Activated CD4-positive, alpha-beta T cell treated with anti-CD3 and anti-CD28 coated beads for 4 hours (primary cell): ENCODE measurements around the gene RAB26.

Experiments used
- DNase-seq, 2 donors: peaks; one replicate each; pipeline ENCODE4 v3.0.0-alpha.2; 2020

RAB26 gene

DNA sequence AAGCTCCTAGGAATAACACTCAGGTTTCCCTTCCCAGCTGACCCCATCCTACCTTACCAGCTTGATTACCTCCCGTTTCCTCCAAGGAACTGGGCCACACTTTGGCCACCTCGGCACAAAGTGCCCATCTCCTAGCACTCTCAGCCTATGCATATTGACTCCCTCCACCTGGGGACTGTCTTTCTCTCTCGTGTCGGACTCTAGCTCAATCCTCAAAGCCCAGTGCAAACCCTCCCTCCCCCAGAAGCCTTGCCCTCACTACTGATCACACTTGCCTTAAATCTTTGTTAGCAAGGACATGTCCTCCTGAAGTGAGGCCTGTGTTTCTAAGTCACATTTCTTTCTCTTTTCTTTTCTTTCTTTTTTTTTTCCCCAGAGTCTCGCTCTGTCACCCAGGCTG, 2.6 kb upstream of the RAB26 start:
- no peak for DNase-seq

DNA sequence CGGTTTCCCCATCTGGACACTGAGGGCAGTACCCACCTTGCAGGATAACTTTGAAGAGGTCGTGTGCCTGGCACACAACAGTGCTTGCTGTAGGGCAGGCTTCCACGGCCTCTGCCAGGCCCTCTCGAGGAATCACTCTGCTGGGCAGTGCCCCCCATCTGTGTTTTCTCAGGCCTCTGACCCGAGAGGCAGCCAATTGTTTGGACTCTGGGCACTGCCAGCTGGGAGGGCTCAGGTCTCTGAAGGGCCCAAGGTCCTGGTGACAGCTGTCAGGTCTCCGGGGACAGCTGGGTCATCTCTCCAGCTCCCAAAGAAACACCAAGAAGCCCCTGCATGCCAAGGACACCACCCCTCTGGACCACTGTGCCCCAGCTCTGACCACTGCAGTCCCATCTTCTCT, 1.0 kb upstream of the RAB26 start:
- DNase-seq: no peak

DNA sequence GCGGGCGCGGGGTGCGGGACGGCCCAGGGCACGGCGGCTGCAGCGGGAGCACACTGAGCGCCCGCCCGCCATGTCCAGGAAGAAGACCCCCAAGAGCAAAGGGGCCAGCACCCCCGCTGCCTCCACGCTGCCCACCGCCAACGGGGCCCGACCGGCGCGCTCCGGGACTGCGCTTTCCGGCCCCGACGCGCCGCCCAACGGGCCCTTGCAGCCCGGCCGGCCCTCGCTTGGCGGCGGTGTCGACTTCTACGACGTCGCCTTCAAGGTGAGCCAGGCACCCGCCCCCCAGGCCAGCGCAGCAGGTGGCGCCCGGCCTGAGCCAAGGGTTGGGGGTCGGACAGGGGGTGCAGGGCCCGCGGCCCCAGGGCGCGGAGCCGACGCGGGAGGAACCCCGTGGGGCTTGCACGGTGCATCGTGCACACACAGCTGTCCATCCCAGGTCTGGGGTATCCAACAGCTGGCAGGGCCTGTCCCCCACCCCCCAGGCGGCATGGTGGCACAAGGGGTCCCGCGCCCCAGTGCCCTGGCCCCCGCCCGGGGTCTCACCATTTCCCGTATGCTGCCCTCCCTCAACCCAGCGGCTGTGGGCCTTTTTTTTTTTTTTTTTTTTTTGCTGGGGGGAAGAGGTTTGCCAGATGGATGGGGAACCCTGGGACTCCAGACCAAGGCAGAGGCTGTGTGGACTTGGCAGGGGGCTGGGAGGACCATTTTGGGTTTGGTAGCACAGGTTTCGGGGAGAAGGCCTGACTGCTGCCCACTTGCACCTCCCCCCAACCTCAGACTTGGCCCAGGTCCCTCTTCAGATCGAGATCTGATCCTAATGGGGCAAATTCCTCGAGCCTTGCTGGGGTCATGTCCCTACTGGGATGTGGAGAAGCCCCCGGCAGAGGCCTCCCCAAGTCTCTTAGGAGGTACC, 547 bp downstream of the RAB26 start:
- no peak for DNase-seq

DNA sequence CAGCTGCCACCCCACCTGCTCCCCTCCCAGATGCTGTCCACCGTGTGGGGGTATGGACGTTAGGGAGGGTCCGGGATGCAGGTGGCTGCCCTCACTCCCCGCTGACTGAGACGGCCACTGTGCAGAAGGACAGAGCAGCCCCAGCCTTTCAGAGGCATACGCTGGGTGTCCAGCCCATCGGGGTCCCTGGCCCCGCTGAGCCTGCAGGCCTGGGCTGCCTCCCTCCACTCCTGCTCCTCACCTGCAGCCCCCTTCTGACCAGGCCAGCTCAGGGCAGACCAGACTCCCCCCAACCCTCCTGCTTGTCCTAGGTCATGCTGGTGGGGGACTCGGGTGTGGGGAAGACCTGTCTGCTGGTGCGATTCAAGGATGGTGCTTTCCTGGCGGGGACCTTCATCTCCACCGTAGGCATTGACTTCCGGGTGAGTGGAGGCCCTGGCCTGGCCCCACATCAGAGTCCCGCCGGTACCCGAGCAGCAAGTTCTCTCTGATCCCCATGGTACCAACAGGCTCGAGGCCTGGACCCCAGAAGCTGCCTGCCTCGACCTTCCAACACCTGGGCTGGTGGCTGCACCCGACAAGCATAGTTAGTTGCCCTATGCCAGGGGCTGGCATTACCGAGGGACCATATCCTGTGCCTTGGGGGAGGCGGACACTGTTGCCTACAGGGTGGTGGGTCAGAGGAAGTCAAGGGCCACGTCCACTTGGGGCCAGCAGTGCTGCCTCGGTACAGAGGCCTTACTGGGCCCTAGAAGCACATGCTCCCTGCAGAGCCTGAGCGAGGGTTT, 1.4 kb downstream of the RAB26 start:
- DNase-seq: no peak

DNA sequence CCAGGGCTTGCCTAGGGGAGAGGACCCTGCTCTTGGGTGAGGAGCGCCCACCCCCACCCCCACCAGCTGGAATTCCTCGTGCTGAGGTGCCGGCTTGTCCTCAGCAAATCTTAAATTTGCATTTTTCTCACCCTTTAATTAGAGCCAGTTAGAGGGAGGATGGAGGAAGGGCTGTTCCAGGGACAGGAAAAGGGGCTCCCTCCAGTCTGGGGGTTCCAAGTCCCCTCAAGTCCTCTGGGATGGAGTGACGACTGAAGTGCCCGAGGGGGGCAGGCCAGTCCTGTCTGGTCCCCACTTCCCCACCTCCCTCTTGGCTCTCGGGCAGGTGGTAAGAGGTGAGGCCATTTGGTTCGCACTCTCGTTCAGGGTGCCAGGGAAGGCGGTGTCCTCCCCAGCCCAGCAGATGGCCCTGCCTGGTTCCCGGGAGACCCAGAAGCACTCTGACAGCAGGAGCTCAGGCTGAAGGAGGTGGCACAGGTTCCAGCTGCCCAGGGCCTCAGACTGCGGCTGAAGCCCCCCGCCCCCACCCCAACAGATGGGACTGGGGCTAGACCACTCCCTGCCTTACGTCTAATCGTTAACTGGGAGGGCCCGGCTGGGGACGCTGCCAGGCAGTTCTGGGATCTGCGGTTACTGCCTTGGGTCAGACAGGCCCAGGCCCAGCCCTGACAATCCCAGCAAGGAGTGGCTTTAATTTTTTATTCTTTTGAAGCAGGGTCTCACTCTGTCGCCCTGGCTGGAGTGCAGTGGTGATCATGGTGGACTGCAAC, 2.2 kb downstream of the RAB26 start:
- DNase-seq: no peak

DNA sequence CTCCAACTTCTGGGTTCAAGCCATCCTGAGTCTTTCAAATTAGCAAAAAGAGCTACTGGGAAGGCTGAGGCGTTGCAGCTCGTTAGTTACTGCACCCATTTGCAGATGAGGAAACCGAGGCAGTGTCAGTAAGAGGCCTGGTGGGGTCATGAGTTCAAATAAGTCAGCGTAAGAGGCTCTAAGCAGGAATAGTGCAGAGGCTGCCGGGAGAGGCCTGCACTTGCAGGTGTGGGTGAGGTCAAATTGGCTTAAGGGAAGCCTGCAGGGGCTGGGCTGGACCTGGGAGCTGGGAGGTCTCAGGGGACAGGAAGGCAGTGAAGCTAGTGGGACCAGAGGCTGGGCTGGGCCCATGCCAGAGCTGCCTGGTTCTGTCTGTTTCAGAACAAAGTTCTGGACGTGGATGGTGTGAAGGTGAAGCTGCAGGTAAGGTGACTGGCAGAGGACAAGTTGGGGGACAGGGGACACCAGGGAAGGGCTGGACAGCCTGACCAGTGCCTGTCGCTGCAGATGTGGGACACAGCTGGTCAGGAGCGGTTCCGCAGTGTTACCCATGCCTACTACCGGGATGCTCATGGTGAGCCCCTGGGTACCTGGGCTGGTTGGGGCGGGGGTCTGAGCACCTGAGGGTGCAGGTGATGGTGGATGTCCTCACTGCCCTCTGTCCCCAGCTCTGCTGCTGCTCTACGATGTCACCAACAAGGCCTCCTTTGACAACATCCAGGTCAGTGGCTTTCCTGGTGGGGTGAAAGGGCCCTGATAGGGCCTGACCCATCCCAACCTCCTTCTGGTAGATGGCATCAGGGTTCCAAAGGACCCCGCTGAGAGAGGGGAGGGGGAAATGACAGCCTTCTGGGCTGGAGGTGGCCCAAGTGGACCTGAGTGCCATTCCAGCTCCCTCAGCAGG, 3.0 kb downstream of the RAB26 start:
- DNase-seq: no peak

DNA sequence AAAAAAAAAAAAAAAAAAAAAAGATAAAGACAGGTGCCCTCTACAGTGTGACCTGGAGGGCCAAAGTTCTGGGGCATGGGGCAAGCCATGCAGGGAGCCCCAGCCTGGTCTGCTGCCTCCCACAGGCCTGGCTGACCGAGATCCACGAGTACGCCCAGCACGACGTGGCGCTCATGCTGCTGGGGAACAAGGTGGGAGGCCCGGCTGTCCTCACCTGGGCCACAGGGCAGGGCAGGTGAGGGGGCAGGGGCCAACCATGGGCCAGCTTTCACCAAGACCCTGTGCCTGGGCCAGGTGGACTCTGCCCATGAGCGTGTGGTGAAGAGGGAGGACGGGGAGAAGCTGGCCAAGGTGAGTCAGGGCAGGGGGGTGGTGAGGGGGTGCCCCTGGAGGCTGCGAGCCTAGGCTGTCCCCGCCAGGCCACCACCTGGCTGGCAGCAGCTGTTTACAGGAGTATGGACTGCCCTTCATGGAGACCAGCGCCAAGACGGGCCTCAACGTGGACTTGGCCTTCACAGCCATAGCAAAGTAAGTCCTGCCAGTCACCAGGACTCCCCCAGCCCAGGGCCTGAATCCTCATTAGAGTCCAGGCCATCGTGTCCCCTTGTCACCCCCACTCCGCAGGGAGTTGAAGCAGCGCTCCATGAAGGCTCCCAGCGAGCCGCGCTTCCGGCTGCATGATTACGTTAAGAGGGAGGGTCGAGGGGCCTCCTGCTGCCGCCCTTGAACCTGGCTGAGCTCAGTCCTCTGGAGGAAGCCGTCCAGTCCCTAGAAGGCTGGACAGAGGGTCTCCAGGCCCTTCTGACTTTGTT, 4.5 kb downstream of the RAB26 start:
- no peak for DNase-seq

DNA sequence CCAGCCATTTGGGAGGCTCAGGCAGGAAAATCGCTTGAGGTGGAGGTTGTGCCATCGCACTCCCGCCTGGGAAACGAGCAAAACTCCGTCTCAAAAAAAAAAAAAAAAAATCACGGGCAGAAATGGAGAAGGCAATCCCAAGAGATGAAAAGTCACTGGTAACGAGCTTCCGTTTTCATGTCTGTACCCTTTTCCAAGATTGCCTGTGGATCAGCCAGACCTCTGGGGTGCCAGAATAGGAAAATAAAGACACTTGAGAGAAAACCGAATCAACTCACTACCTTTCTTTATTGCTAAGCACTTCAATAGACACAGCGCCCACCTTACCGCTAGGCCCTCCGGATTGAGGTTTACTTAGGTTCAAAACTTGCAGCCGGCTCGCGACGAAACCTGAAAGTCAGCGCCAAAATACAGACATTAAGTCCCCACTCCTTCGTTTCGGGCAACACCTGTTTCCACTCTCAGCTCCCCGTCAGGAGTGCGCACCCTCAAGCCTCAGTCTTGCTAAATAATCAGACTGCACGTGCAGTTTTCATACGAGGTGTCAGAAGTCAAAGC, 6.2 kb downstream of the RAB26 start:
- DNase-seq: no peak

DNA sequence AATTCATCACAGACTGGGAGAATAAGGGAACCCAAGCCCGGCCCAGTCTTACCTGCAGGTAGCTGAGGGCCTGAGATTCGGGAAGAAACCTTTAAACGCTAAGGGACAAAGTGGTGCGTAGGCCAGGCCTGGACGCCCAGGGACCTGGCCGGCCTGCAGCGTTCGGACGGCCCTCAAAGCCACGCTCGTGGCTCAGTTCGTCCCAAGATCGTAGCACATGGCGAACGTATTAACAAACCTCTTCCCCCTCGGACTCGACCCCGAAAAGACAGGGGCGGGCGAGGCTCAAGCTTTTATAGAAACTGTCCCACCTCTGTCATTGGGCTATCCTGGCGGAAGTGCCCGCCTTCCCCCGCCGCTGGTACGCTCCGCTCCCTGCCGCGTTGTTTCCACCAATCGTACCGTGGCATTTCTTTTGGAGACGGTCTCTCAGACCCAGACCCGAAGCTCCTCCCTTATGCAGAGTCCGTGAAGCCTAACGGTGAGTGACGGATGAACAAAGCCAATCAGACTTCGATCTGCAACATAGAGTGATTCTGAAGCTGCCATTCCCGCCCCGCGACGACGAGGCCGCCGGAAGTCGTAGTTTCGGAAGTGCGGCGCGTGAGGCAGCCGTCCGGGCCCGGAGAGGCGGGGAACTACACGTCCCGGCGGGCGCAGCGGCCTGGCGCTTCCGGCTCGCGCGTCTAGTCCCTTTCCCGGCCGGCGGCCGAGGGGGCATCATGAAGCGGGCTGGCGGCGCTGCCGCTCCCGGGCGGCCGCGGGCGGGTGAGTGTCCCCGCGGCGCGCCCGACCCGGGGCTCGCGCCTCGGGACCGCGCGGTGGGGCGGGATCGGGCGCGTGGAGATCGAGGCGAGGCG, 6.9 kb downstream of the RAB26 start, which contains the start of gene TRAF7:
Gene TRAF7, plus strand, starts transcription at position 692 of the 860 bp plus-strand sequence. CDS start 8,139 bp downstream, outside the sequence.
- DNase-seq: peak; percentile 94 to 96

DNA sequence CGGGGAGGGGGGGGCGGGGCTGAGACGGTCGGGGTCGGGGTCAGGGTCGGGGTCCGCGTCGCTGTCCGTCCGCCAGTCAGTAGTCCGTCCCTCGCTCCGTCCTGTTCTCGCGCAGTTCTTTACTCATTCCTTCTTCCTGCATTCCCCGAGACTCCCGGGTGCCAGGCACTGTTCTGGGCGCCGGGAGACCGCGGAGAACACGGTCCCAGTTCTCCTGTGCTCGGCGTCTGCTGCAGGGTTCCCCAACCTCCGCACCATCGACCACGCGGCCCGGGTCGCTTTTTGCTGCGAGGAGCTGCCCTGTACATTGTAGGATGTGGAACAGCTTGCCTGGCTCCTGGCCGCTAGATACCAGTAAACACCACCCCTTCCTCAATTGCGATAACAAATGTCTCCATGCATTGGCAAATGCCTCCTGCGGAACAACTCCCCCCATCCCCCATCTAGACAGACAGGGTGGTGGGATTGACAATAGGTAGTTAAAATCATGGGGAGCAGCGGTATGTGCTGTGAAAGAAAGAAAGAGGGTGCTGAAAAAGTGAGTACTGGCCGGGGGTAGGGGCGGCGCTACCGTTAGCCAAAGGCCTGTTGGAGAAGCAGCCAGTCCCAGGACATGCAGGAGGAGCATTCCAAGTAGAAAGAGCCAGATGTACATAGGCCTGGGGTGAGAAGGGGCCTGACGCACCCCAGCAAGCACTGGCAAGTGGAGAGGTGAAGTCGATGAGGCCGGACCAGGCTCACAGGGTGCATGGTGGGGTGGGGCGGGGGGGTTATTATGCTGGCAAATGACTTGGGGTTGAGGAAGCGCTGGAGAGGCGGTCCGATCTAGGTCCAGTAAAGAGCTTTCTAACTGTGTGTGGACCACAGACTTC, 7.8 kb downstream of the RAB26 start:
- no peak for DNase-seq

DNA sequence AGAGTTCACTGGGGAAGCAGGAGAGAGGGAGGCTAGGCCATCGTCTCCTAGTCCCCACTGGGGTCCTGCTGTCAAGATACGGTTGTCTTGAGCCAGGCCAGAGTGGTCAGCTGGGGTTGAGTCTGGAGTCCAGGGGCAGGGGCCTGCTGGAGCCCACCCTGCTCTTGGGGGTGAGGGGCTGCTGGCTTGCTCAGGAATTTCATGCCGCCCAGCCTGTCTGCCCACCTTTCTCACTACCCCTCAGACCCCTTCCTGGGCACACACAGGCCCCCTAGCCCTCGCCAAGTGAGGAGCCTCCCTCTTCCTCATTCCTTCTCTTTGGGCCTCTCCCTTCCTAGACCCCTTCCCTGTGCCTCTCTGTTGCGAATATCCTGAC, 8.4 kb downstream of the RAB26 start:
- no peak for DNase-seq

DNA sequence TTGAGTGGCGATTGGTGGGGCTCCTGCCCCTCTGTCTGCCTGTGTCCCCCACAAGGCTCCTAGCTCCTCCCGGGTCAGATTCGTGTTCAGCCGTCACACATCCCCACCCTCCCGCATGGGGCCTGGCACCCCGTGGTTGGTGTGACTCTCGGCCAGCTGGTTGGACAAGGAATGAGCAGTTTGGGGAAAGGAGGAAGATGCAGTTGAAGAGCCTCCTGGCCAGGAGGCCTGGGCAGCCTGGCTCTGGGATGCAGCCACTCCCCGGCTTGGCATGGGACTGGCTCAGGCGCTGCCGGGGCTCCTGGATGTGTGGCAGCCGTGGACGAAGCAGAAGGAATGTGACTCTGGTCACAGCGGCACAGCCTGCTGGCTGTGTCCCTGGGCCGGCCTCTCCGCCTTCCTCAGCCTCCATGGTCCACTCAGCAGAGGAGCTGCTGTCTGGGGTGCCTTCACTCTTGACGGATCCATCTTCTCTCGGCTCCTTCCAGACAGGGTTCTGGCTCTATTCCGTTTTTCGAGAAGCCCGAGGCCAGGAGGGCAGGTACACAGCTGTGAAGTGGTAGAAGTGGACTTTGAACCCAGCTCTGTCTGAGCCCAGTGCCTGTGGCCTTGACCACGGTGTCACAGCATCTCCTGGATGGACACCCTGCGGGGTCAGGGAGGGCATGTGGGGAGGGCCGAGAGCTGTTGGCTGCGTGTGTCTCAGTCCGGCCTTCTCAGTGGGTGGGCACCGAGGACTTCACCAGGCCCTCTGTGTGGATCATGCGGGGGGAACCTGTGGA, 9.2 kb downstream of the RAB26 start:
- no peak for DNase-seq

DNA sequence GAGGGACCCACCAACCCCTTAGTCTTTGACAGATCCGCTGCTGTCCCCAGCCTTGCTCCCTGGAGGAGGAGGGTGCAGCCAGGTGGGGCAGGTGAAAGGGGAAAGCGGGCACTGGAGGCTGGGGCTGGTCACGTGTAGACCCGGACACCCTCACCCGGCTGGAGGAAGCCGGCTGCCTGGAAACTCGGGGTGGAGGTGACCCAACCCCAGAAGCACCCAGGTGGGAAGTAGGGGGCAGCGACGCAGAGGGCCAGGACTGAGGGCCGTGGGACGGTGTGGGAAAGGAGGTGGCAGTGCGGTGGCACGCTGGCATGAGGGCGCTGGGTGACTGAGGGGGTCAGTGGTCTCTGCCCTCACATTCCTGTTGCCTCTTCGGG, 9.8 kb downstream of the RAB26 start:
- no peak for DNase-seq

DNA sequence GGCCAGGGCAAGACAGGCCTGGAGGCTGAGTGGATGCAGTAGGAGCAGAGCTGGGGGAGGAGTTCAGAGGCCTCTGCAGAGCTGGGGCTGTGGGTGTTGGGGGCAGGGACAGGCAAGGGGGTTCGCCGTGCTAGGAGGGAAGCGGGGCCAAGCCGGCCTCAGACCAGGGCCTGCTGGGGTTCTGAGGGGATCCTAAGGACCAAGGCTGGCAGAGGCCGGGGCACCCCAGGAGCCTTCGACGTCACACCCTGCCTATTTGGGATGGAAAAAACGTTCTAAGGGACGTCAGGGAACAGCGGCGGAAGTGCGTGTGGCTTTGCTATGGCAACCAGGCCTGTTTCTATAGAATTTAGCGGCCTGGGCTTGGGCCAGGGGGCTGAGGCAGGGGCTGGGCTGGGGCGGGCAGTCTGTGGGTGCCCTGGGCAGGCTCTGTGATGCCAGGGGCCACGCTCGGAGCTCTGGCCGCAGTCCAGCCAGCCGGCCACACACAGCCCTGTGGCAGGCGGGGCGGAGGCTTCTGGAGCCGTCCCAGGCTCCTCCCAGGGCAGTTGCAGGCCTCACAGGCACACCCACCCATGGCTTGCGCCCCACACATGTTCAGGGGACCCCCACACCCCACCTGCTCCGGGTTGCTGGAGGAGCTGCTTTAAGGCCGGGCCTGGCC, 10.9 kb downstream of the RAB26 start:
- DNase-seq: no peak

DNA sequence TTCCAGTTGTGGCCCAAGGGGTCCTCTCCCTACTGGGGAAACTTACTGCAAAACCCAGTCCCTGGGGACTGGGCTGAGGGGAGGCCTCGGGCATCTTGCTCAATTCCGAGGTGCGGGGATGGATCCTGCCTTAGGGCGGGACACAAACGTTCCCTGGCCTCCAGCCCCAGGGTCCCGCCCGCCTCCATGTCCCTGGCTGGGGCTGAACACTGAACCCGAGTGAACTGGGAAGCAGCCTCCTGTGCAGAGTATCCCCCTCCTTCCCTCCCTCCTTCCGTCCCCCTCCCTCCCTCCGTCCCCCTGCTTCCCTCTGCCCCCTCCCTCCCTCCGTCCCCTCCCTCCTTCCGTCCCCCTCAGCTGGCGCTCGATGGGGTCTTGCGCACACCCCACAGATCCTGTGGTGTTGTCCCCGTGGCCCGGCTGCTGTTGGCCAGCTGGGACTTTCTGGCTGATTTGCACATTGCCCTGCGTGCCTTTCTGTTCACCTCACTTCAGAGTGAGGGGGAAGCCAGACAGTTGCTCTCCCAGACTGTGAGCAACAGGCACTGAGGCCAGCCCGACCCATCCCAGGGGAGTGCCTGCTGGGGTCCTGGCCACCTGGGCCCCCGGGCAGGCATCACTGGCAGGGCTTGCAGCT, 12.6 kb downstream of the RAB26 start:
- no peak for DNase-seq

DNA sequence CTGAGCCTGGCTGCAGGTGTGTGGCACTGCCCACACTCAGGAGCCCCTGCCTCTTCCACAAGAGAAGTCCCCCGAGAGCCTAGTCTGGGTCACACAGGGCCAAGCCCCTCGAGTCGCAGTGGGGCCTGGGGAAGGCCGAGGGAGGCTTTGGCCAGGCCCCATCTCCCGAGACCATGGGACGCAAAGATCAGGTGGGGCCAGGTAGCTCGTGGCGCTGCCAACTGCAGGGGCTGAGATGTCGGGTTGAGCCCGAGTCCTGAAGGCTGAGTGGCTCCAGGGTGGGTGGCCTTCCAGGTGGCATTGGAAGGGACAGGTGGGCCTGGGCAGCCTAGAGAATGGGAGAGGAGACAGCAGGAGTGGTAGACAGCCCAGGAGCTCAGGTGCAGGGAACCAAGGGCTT, 13.5 kb downstream of the RAB26 start:
- no peak for DNase-seq

DNA sequence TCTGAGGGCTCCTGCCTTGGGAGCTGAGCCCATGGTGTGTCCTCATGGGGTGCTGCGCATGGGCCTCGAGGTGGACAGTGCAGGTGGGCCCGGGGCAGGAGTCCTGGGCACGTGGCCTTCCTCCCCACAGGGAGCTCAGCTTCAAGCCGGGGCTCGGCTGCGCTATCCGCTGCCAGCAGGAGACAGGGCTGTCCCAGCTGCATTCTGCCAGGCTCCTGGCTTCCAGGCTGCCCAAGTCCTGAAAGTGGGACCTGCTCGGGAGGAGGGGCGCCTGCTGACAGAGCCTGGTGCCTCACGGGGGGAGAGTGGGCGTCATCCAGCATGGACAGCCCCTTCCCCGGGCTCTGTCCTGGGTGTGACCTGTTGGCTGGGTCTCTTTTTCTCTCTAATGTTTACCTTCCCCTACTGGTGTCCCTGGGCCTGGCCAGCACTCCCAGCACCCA, 14.3 kb downstream of the RAB26 start:
- no peak for DNase-seq
